Activated T-cell treated with anti-CD3 and anti-CD28 coated beads for 1 hour (primary cell): ENCODE measurements around the gene TRIM65.
"Not testable (repeated sequence)": the region's sequence is repeated elsewhere in the genome, so short reads cannot be mapped to it uniquely, and the experiment has no call there.

Experiments used
- DNase-seq: peaks from one replicate; pipeline ENCODE4 v3.0.0-alpha.2; 2020; ENCODE audit warnings: low read depth

Gene TRIM65

DNA sequence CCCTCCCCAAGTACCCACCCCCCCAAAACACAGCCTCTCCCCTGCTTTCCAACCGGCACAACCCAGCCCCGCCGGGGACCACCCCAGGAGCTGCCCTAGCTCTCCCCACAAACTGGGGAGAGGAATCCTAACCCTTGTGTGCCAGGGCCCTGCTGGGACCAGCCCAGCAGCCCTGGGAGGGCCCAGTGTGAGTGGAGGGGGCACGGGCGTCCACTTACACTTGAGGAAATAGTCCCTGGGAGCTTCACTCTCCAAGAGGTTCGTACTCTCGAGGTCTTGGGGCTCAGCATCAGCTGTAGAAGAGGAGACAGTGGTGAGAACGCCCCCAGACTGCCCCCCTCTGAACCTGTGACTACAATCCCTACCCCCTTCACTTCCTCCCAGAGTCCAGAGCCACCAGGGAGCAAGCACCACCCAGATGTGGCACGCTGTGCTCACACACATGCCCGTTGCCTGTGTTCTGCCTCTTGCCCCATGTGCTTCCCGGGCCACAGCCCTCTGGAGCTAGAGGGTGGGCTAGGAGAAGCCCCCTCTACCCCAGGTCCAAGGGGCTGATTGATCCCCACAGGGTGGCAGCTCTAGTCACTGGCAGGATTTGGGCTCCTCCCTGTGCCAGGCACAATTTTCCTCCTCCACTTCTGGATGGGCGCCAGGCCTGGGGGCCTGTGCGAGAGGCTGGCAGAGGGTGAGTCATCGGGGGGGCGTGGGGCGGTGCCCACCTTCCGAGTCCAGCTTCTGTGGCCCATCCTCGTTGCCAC, 21.4 kb downstream of the TRIM65 start:
- no peak for DNase-seq

DNA sequence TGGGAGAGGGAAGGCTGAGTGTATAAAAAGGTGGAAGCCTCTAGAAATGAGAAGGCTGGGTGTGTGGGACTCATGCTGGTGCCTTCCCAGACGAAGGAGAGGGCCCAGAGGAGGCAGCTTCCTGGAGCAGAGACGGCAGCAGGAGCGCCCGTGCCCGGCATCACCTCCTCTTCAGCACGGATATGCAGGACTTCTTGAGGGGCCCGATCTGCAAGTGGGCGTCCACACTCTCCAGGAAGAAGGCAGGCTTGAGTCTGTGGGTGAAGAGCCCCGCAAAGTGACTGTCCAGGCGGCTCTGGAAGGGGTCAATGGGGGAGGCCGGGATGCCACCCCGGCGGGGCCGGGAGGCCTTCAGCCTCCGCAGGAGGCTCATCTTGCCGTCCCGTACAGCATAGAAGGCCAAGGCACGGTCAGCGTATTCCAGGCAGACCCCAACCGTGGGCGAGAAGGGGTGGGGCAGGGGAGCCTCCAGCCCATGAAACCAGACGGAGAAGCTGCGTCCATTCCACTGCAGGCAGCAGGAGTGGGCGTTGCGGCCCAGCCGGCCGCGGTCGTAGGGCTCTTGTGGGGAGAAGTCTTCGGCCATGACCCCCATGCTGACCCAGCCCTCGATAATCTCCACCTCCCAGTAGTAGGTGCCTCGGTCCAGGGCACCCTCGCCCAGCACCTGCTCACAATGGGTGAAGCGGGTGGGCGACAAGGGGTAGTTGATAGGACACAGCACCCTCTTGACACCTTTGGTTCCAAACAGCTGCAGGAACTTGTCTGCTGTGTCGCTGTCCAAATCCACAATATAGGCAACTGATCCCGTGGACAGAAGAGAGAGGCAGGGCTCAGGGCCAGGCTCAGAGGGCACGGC, 22.2 kb downstream of the TRIM65 start:
- DNase-seq, result no peak

GRCh38 chr17:75873587-75874322, 23.0 kb downstream of the TRIM65 start:
- no peak for DNase-seq

DNA sequence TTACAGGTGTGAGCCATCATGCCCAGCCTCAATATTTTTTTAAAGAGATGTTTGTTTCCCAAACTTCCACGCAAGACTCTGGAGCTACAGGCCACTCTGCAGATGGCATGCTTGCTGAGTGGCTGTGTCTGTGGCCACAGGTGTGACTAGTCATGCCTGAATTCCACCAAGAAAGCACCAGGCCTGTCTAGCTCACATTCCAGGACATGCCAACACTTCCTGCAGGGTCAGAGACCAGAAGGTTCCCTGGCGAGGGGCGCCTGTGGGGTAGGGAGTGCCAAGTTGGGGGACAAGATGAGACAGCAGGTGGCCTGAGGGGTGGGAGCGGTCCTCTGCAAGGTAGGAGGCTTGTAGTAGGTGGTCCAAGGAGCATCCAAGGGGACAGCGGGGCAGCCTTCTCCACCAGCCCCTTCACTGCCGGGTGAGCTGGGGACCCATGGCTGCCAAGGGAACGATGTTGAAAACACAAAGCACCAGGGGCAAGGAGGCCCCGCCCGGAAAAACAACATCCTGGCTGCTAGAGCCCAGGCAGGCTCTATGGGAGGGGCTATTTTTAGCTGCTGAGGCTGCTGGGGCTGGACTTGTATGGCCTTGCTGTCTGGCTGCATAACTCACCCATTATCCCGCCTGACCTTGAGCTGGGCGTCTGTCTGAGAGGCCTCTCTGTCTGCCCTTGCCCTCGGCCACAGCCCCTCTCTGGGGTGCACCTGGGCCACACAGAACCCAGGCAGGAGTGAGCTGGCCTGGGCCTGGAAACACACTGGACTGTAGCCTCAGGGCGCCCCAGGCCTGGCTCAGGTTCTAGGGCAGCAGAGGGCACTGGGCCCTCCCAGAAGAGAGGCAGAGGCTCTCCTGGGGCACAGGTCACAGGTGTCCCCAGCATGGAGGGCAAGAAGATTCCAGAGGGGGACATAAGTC, 24.1 kb downstream of the TRIM65 start:
- peak; percentile 56 for DNase-seq

DNA sequence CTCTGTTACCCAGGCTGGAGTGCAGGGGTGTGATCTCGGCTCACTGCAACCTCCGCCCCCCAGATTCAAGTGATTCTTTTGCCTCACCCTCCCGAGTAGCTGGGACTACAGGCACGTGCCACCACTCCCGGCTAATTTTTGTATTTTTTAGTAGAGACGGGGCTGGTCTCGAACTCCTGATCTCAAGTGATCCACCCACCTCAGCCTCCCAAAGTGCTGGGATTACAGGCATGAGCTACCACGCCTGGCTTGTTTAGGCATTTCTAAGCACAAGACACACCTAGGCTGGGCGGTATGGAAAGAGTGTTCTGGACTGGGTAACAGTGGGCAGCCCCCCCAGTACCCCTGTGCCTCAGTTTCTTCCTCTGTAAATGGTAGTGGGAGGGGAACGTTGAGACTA, 26.5 kb downstream of the TRIM65 start:
- not testable (repeated sequence) for DNase-seq

DNA sequence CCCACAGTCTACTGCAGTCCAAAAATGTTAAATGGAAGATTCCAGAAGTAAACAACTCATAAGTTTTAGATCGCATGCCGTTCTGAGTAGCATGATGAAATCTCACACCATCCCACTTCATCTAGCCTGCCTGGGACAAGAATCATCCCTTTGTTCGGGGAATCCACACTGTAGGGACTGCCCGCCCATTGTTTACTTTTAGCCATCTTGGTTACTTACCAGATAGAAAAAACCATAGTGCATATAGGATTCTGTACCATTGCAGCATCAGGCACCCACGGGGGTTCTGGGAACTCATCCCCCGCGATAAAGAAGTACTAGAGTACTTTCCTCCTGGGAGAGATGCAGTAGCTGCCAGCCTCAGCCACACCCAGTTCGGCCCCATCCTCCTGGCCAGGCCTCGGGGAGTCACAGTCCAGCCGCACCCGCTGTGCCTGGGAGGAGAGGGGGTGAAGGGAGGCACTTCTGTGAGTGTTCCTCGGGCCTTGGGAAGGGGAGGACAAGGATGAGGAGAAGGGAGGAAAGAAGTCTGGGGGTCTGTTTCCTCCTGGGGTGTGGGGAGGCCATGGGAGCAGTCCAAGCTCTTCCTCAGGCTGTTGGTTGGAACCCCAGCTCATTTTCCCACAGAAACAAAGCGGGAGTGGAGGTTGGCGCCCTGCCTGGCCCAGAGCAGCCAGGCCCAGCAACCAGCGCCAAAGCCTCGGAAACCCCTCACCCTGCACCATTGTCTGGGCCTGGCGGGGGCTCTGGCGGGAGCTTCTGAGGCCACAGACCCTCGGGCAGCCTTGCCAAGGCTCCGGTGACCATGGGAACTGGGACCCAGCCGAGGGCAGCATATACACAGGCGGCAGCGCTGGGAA, 27.2 kb downstream of the TRIM65 start:
- DNase-seq, result no peak

GRCh38 chr17:75868730-75869281, 27.9 kb downstream of the TRIM65 start:
- DNase-seq, result not testable (repeated sequence)

GRCh38 chr17:75865404-75866188, 31.2 kb downstream of the TRIM65 start:
- DNase-seq, result not testable (repeated sequence)

DNA sequence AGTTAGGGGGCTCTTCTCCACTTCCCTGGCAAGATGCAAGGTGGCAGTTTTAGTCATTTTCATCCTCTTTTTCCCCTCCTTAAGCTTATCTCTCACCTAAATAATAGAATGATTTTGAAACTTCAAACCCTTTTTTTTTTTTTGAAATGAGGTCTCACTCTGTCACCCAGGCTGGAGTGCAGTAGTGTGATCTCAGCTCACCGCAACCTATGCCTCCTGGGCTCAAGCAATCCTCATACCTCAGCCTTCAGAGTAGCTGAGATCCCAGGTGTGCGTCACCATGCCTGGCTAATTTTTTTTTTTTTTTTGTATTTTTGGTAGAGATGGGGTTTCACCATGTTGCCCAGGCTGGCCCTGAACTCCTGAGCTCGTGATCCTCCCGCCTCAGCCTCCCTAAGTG, 31.9 kb downstream of the TRIM65 start:
- DNase-seq, result not testable (repeated sequence)

DNA sequence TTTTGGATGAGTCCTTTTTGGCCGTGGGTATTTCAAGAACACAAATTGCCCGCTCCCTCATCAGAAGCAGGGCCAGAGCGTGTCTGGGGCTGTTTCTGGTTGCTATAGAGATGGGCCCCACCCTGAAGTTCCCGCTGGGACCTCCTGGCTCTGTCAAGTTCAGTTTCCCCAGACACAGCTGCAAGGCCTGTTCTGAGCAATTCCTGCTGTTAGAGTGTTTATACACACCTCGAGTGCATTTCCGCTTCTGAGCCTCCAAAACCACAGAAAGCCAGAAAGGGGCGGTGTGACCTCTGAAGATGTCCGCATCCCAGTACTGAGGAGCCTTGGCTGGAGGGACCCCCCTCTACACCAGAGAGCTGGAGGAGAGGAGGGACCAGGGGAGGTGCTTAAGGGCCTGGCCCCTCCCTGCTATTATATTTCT, 32.3 kb downstream of the TRIM65 start:
- no peak for DNase-seq

GRCh38 chr17:75861927-75862317, 34.8 kb downstream of the TRIM65 start:
- no peak for DNase-seq

DNA sequence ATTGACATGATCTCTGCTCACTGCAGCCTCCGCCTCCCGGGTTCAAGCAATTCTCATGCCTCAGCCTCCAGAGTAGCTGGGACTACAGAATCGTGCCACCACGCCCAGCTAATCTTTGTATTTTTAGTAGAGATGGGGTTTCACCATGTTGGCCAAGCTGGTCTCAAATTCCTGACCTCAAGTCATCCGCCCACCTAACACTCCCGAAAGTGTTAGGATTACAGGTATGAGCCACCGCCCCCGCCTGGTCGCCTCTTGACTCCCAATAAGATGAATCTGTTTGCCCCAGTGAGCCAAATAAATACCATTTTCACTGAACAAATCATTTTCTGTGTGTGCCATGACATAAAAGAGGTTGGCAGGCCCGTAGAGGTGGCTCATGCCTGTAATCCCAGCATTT, 37.4 kb downstream of the TRIM65 start:
- not testable (repeated sequence) for DNase-seq

- DNase-seq, result no peak
These were observed 40.5 kb downstream of the TRIM65 start for GRCh38 chr17:75856062-75856756.

DNA sequence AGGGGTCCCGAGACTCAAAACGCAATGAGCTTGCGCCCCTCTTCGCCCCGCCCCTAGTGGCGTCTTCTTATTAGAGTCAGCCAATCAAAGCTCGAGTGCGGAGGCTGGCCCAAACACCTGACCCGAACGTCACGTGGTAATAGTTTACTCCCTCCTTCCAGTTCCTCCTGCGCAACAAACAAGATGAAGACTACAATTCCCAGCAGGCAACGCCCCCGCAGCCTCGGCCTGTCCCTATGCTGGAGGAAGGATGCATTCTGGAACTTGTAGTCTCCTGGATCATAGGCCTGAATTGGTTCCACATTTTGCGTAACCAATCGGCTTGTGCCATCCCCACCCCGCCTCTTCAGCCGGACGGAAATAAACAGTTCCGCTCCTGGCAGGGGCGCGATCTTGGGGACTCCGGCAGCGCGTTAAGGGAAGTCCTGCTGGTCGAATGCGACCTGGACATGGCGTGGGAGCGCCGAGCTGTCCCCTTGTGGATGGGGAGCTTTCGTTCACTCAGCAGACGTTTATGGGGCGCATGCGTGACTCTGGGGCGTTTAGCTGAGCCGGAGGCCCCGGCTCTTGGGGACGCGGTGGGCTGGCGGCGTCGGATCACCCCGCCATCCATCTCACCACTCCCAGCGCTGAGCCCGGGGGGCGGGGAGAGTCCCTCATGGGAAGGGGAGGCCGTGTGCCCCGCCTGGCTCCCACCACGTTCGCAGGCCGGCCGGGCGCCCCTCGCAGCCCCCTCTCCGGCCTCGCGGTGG, 41.3 kb downstream of the TRIM65 start, which contains the start of gene WBP2:
Gene WBP2, minus strand, starts transcription at position 26 of the 752 bp plus-strand sequence. CDS start 38 bp downstream, outside the sequence.
- DNase-seq, result peak; percentile 95

GRCh38 chr17:75854881-75855309, 41.9 kb downstream of the TRIM65 start:
- peak; percentile 54 for DNase-seq

DNA sequence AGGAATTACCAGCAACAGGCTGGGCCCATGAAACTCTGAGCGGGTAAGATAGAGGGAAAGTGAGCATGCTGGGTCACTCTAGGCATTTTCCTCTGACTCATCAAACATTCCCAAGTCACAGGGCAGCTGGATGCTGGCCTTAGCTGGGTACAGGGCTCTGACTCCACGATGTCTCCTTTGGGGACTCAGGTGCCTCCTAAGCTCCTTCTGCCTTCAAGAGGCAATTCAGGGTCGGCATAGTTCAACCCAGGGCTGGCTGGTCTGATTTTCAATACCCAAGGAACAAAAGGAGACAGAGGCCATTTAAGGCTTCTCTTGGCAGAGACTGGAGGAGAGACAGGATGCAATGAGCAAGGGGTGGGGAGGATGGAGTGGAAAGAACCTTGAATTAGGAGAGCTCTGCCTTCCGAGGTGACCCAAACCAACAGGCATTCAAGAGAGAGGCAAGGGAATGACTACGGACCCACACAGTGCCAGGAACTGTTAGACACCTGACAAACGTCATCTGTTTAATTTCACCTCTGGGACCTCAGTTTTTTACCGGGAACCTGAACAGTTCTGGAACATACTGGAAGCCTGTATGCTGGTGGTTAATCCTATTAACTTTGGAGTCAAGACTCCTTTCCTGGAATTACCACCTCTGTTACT, 42.5 kb downstream of the TRIM65 start:
- no peak for DNase-seq

DNA sequence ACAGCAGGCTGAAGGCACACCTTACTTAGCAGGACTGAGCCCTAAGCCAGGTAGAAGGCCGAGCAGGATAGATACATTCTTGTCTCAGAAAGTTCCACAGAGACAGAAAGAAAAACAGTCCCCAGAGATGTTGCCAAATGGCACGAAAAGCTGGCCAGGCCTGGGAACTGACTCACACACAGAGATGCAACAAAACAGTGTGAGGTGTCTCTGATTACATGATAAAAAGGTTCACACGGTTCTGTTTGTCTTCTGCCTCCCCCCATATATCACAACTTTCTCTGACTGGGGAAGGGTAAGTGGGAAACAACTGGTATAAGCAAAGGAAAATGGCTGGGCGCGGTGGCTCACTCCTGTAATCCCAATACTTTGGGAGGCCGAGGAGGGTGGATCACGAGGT, 43.3 kb downstream of the TRIM65 start:
- DNase-seq, result no peak
